SU-DHL-6 (cell line): ENCODE results near the gene C19orf44.

Source experiments
- EZH2phosphoT487 ChIP-seq: fragments of 200-600 bp; sonication (generic), shearing (Covaris generic); conservative IDR thresholded peaks from 2 replicates; pipeline ENCODE4 v1.6.1; 2018; ENCODE audit warnings: mild to moderate bottlenecking, antibody characterized with exemption, low read length, moderate library complexity, mixed read lengths
- TF ChIP-seq, protein P1 (sequence below): fragments of 200-600 bp; sonication (generic); IDR thresholded peaks from one replicate; pipeline ENCODE4 v1.5.1; 2017; ENCODE audit warnings: antibody characterized with exemption, mild to moderate bottlenecking, low read length, moderate library complexity; ENCODE audit not compliant: insufficient read depth, poor library complexity, severe bottlenecking

DNA sequence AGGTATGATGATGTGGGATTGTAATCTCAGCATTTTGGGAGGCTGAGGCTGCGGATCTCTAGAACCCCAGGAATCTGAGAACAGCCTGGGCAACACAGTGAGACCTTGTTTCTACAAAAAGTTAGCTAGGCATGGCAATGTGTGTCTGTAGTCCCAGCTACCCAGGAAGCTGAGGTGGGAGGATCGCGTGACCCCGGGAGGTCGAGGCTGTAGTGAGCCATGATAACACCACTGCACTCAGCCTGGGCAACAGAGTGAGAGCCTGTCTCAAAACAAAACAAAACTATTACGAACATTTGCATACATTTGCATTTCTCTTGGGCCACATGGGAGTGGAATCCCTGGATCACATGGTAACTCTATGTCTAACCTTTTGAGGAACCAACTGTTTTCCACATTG, 1.6 kb downstream of the C19orf44 start:
- TF ChIP-seq, protein P1, sequence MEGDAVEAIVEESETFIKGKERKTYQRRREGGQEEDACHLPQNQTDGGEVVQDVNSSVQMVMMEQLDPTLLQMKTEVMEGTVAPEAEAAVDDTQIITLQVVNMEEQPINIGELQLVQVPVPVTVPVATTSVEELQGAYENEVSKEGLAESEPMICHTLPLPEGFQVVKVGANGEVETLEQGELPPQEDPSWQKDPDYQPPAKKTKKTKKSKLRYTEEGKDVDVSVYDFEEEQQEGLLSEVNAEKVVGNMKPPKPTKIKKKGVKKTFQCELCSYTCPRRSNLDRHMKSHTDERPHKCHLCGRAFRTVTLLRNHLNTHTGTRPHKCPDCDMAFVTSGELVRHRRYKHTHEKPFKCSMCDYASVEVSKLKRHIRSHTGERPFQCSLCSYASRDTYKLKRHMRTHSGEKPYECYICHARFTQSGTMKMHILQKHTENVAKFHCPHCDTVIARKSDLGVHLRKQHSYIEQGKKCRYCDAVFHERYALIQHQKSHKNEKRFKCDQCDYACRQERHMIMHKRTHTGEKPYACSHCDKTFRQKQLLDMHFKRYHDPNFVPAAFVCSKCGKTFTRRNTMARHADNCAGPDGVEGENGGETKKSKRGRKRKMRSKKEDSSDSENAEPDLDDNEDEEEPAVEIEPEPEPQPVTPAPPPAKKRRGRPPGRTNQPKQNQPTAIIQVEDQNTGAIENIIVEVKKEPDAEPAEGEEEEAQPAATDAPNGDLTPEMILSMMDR, result no peak
- no peak for TF ChIP-seq EZH2phosphoT487
